HG02763 (cell line): ENCODE measurements around the gene DHX58.
"Not testable (repeated sequence)": the region's sequence is repeated elsewhere in the genome, so short reads cannot be mapped to it uniquely, and the experiment has no call there.

Experiments used
- ATAC-seq: cut with Tn5 transposase; IDR thresholded peaks from one replicate; pipeline ENCODE4 v1.9.1; 2021; ENCODE audit warnings: mild to moderate bottlenecking, moderate library complexity; ENCODE audit not compliant: unreplicated experiment

The DHX58 gene

DNA sequence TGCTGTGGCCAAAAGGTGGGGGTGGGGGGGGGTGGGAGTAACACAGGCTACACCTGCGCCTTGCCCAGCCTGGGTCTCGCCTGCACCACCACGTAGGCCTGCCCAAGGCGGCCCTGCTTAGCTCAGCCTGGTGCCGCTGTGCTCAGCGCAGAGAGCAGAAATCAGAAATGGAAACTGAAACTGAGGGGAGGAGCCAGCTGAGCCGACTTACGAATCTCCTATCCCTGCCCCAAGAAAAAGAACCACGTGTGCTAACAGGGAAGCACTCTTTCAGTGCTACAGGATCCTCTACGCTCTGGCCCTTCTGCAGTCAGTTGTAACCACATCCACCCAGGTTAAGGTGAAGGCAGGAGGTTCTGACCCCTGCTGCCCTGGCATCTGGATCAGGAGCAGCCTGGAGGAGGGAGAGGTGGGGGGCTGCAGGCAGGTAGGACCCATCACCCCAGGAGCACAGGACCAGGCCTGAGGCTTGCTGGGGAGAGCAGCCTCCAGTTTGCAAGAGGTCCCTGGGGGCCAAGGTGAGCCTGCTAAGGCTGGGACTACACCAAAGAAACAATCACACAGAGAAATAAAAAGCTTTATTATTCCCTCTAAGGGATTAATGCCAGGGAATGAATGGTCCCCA lies at the start of gene DHX58:
TSS of gene DHX58 (minus strand) at position 163 of the 625 bp plus-strand sequence. CDS start 822 bp downstream, outside the sequence.
- peak; percentile 53 for ATAC-seq

DNA sequence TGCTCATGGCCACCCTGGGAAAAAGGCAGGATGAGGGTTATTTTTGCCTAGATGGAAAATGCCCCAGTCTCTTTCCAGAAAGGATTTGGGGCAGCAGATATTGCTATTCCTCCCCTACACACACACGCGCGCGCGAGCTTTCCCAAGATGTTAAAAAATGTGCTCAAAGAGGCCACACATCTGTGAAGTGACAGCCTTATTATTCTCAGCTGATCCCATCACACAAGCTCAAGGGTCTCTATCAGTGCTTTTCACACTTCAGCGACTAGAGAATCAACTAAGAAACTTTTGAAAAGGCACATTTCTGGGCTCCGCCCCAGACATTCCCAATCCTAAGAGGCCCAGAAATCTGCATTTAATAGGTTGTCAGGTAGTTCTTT lies 48.0 kb upstream of the DHX58 start:
- no peak for ATAC-seq

- ATAC-seq: no peak
Observed at GRCh38 chr17:42159796-42160530, 47.4 kb upstream of the DHX58 start.

DNA sequence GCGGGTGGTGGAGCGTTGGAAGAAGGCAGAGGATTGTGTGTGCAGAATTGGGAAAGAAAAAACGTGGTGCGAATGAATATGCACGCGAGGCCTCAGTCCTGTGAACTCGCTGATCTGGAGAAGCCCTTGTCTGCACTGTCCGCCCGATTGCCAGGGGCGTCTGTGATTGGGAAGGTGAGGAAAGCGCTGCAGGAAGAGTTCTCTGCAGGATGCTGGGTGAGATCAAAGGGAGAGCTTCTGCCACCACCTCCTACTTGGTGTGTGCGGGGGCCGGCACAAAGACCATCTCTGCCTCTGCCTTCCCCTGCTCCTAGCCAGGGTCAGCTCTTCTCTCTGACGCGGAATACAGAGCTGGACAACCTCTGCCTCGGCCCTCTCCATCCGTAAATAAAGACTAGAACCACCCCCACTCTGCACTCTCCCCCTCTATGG lies 43.1 kb upstream of the DHX58 start:
- no peak for ATAC-seq

GRCh38 chr17:42153919-42154742 lies 41.6 kb upstream of the DHX58 start:
- no peak for ATAC-seq

DNA sequence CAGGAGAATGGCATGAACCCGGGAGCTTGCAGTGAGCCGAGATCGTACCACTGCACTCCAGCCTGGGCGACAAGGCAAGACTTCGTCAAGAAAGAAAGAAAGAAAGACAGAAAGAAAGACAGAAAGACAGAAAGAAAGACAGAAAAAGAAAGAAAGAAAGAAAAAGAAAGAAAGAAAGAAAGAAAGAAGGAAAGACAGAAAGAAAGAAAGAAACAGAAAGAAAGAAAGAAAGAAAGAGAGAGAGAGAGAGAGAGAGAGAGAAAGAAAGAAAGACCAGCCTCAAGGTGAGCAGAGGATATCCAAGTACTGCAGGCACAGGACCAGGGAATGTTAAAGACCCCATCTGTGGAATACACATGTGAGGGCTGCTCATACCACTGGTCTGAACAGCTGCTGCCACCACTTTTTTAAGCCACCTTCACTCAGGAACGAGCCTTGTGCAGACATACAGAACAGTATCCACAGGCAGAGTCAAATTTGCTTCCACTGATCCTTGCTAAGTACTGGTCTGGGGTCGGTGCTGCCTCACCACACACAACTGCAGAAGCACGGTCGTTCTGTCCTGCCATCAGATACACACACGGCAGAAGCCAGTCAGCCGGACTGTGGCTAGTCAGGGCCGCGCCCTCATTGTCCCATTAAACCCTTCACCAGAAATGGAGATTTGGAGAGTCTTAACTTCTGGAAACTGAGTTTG lies 34.5 kb upstream of the DHX58 start:
- no peak for ATAC-seq

DNA sequence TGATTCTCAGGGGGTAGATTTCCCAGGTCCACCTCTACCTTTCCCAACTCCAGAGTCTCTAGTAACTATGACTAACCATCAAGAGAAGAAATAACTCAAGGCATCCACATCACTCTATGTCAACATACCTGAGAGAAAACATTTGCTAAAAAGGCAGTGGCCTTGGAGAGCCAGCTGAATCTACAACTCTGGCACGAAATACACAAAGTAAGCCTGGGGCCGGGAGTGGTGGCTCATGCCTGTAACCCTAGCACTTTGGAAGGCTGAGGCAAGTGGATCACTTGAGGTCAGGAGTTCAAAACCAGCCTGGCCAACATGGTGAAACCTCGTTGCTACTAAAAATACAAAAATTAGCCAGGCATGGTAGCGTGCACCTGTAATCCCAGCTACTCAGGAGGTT lies 30.6 kb upstream of the DHX58 start:
- ATAC-seq: not testable (repeated sequence)

DNA sequence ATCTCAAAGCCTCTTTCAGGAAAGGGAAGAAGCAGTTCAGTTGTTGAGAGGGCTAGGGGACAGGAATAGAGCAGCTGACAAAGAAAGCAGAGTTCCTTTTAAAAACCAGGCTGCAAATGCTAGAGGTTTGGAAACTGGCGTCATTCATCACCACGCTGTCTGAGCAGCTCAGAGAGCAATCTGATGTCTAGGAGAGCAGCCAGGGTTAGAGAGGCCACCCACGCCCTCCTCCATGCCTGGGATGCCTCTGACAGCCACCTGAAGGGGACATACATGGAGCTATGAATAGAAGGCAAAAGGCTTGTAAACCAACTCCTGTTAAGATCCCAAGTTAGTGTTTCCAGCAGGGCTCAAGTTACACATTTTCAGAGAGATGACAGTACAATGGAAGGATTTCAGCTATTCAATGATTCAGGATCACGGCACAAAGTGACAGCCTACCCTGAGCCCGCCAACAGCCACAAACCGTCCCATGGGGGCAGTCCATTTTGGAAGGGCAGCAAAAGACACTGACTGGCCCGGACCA lies 29.9 kb upstream of the DHX58 start:
- no peak for ATAC-seq

GRCh38 chr17:42141382-42141781 lies 28.9 kb upstream of the DHX58 start:
- ATAC-seq: no peak

GRCh38 chr17:42140690-42141089 lies 28.2 kb upstream of the DHX58 start:
- not testable (repeated sequence) for ATAC-seq

DNA sequence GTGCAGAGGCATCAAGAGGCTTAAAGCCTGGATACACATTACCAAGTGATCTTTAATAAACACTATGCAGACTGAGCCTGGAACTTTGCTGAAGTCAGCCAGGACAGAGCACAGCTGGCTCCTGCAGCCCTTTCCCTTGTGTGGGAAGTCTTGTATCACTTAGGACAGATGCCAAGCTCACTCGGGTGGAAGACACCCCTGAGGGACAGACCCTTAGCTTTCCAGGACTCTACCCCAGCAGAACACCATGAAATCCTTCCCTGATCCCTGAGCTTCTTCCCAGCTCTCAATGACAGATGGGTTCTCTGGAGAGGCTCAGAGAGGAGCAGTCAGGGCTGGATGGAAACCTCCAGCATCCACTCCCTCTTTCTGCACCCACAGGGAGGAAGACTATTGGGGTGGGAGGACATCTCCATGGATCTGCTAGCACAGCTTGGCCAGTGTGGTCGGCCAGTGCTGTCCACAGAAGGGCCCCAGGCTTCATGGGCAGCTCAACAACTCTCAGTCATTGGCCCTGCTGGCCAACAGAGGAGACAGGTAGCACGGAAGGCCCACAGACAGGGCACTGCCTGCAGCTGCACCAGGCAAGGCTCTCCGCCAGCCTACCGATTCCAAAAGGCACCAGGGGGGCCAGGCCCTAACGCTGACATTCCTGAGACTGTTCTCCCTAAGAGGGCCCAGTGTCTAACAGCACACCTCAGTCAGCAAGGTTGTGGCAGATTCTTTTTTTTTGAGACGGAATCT lies 26.4 kb upstream of the DHX58 start:
- no peak for ATAC-seq

DNA sequence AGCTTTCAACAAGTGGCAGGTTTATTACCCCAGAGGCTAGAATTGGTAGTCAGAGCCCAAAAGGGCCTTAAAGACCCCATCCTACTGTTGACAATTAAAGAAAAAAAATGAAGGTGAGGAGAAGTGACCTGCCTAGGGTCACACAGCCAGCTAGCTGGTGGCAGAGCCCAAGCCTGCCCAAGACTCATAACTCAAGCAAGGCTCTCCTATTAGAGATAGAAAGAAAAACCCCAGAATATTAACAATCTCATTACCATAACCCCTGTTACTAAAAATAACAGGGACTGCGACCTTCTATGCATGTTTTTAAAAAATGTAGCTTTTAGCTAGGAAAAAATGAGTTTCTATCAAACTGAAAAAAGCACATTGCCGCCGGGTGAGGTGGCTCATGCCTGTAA lies 24.1 kb upstream of the DHX58 start:
- ATAC-seq: no peak

GRCh38 chr17:42135664-42136653 lies 23.4 kb upstream of the DHX58 start:
- ATAC-seq: no peak

GRCh38 chr17:42135151-42135550 lies 22.6 kb upstream of the DHX58 start:
- ATAC-seq: no peak

GRCh38 chr17:42133461-42134041 lies 21.0 kb upstream of the DHX58 start:
- no peak for ATAC-seq

DNA sequence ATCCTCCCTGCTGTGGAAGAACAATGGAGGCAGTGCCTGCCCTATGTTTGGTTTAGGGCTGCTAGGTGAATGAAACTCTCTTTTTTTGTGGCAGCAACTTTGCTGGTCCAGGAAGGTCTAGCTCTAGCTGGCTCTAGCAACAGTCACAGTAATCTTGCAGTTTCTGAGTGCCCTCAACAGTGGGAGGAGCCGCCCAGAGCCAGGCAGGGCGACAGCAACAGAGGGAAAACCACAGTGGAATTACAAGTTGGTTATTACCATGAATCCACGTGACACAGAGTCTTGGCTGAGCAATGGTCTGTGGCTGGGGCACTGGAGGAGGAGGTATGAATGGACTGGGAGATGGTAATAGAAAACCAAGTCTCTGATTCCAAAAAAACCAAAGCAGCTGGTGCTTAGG lies 20.4 kb upstream of the DHX58 start:
- no peak for ATAC-seq

- ATAC-seq: no peak
Observed at GRCh38 chr17:42131981-42132432, 19.5 kb upstream of the DHX58 start.

DNA sequence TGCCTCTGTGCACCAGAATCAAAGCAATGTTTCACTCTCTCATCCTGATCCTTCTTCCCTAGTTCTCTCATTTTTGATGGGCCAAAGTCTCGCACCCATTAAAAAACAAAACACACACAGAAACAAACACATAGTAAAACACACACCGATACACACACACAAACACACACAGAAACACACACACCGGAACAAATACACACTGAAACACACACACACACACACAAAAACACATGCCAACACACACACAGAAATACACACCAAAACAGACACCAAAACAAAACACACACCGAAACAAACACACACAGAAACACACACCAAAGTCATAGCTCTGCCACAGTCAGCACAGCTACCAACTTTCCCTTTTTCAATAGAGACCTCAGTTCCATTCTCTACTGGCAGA lies 18.7 kb upstream of the DHX58 start:
- no peak for ATAC-seq
